IMR-90 (cell line): ENCODE measurements around the gene ZNF318. TPM values are rescaled to one million over a fixed set of nuclear protein-coding genes. Genes with fewer than 3 reads are reported as not detected.
A peak's percentile ranks its signal among the peaks of the same experiment; 100 is the strongest.

Experiments used
- ATAC-seq: fragments of 200-7000 bp; cut with Tn5 transposase; 2 replicates; pipeline ENCODE4 v1.9.1; 2020; ENCODE audit warnings: low read depth, mild to moderate bottlenecking, moderate library complexity
- BruUV-seq: library from RNA; stranded (reverse); fragments of 400-500 nt; replicated peaks from 2 replicates; lab custom pipeline; 2021; lab: Mats Ljungman, UMichigan
- CTCF ChIA-PET: fragments of 300-600 bp; formaldehyde crosslinking; extraction: SDS; loops from one replicate; lab custom pipeline; 2021; ENCODE audit warnings: antibody characterized with exemption; lab: Yijun Ruan, JAX
- POLR2A ChIA-PET: fragments of 300-600 bp; sonication (Branson Sonifier 250); formaldehyde crosslinking; loops from one replicate; lab custom pipeline; 2022; ENCODE audit warnings: antibody characterized with exemption; ENCODE audit not compliant: unreplicated experiment; lab: Charles Lee
- DNase-seq: peaks from one replicate; pipeline ENCODE4 v3.0.0; 2013
- H2AFZ ChIP-seq: replicated peaks from 2 replicates; pipeline ENCODE3; 2013; ENCODE audit warnings: low read length, mild to moderate bottlenecking; ENCODE audit not compliant: poor library complexity
- H2AK5ac ChIP-seq: 2 replicates; pipeline ENCODE4 v1.6.1; 2013; ENCODE audit warnings: low read depth, low read length, inconsistent platforms
- H2AK9ac ChIP-seq: replicated peaks from 2 replicates; pipeline ENCODE3; 2013; ENCODE audit warnings: mild to moderate bottlenecking, low read depth, low read length, moderate library complexity; ENCODE audit not compliant: poor library complexity
- H2BK120ac ChIP-seq: 2 replicates; pipeline ENCODE4 v1.6.1; 2013; ENCODE audit warnings: low read depth, low read length, inconsistent platforms
- H2BK15ac ChIP-seq: 3 replicates; pipeline ENCODE4 v1.6.1; 2013; ENCODE audit warnings: low read depth, low read length, inconsistent platforms
- H2BK20ac ChIP-seq: 2 replicates; pipeline ENCODE4 v1.6.1; 2013; ENCODE audit warnings: low read depth, mild to moderate bottlenecking, inconsistent platforms, low read length, moderate library complexity
- H2BK5ac ChIP-seq: 2 replicates; pipeline ENCODE4 v1.6.1; 2013; ENCODE audit warnings: mild to moderate bottlenecking, low read depth, low read length, inconsistent platforms; ENCODE audit not compliant: poor library complexity, severe bottlenecking
- H3K14ac ChIP-seq: replicated peaks from 2 replicates; pipeline ENCODE4 v1.6.1; 2013; ENCODE audit warnings: low read depth, low read length, inconsistent platforms
- H3K18ac ChIP-seq: 2 replicates; pipeline ENCODE4 v1.6.1; 2013; ENCODE audit warnings: low read depth, low read length, control low read depth
- H3K23ac ChIP-seq: 2 replicates; pipeline ENCODE4 v1.6.1; 2013; ENCODE audit warnings: low read depth, low read length, inconsistent platforms
- H3K27ac ChIP-seq: 2 replicates; pipeline ENCODE4 v1.5.1; 2013; ENCODE audit warnings: mild to moderate bottlenecking, control low read depth, low read length; ENCODE audit not compliant: insufficient read depth
- H3K27me3 ChIP-seq: 2 replicates; pipeline ENCODE4 v1.6.1; 2013; ENCODE audit warnings: low read length; ENCODE audit not compliant: control insufficient read depth, insufficient read depth
- H3K36me3 ChIP-seq: 2 replicates; pipeline ENCODE4 v1.6.1; 2013; ENCODE audit warnings: low read length, mixed read lengths; ENCODE audit not compliant: control insufficient read depth, insufficient read depth
- H3K4ac ChIP-seq: 2 replicates; pipeline ENCODE4 v1.6.1; 2013; ENCODE audit warnings: low read depth, low read length, inconsistent platforms
- H3K4me1 ChIP-seq: 2 replicates; pipeline ENCODE4 v1.6.1; 2013; ENCODE audit warnings: low read length, mixed read lengths; ENCODE audit not compliant: control insufficient read depth, insufficient read depth
- H3K4me2 ChIP-seq: 2 replicates; pipeline ENCODE4 v1.6.1; 2013; ENCODE audit warnings: low read depth, mild to moderate bottlenecking, control low read depth, low read length, moderate library complexity
- H3K4me3 ChIP-seq: 2 replicates; pipeline ENCODE4 v1.5.1; 2013; ENCODE audit warnings: low read depth, mild to moderate bottlenecking, control low read depth, low read length, moderate library complexity; ENCODE audit not compliant: insufficient read depth
- H3K56ac ChIP-seq: 2 replicates; pipeline ENCODE4 v1.6.1; 2013; ENCODE audit warnings: low read length, inconsistent platforms; ENCODE audit not compliant: insufficient read depth; ENCODE audit errors: extremely low read depth
- H3K79me1 ChIP-seq, 2 experiments: 2 replicates each; pipeline ENCODE4 v1.6.1; 2013; ENCODE audit warnings: low read length in 2 of 2, inconsistent platforms in 1 of 2, low read depth in 1 of 2
- H3K9ac ChIP-seq: 2 replicates; pipeline ENCODE4 v1.6.1; 2013; ENCODE audit warnings: low read depth, low read length, control low read depth
- H3K9me1 ChIP-seq: 2 replicates; pipeline ENCODE4 v1.6.1; 2013; ENCODE audit warnings: low read length, inconsistent platforms; ENCODE audit not compliant: insufficient read depth
- H3K9me3 ChIP-seq: 2 replicates; pipeline ENCODE4 v1.6.1; 2013; ENCODE audit warnings: low read length; ENCODE audit not compliant: control insufficient read depth, insufficient read depth
- H4K20me1 ChIP-seq: 2 replicates; pipeline ENCODE4 v1.6.1; 2013; ENCODE audit warnings: low read length, inconsistent platforms; ENCODE audit not compliant: insufficient read depth
- H4K5ac ChIP-seq: 2 replicates; pipeline ENCODE4 v1.6.1; 2013; ENCODE audit warnings: mild to moderate bottlenecking, low read depth, low read length, control low read depth
- H4K8ac ChIP-seq, 2 experiments: 2 replicates each; pipeline ENCODE4 v1.6.1; 2013; ENCODE audit warnings: low read depth in 2 of 2, low read length in 2 of 2, control low read depth in 1 of 2, inconsistent platforms in 1 of 2
- H4K91ac ChIP-seq: 2 replicates; pipeline ENCODE4 v1.6.1; 2013; ENCODE audit warnings: low read depth, low read length, inconsistent platforms; ENCODE audit not compliant: insufficient read depth
- BHLHE40 ChIP-seq: fragments of 150-350 bp; IDR thresholded peaks from 2 replicates; pipeline ENCODE4 v1.6.1; 2016; ENCODE audit warnings: mild to moderate bottlenecking, low read depth, low read length
- CEBPB ChIP-seq: IDR thresholded peaks from 2 replicates; pipeline ENCODE4 v1.6.1; 2012; ENCODE audit warnings: low read depth, low read length, improper control_type of control experiment
- CHD1 ChIP-seq: IDR thresholded peaks from 2 replicates; pipeline ENCODE4 v1.6.1; 2012; ENCODE audit warnings: low read depth, low read length, improper control_type of control experiment
- FOS ChIP-seq: fragments of 150-350 bp; IDR thresholded peaks from 2 replicates; pipeline ENCODE4 v1.6.1; 2016; ENCODE audit warnings: low read depth, low read length
- MAFK ChIP-seq: IDR thresholded peaks from 2 replicates; pipeline ENCODE4 v1.6.1; 2012; ENCODE audit warnings: low read depth, low read length, improper control_type of control experiment
- MAZ ChIP-seq: IDR thresholded peaks from 2 replicates; pipeline ENCODE4 v1.6.1; 2012; ENCODE audit warnings: low read depth, mild to moderate bottlenecking, low read length, improper control_type of control experiment, moderate library complexity, borderline replicate concordance
- MXI1 ChIP-seq: IDR thresholded peaks from 2 replicates; pipeline ENCODE4 v1.6.1; 2012; ENCODE audit warnings: low read depth, mild to moderate bottlenecking, low read length, moderate library complexity, borderline replicate concordance
- NFE2L2 ChIP-seq: fragments of 150-350 bp; IDR thresholded peaks from 2 replicates; pipeline ENCODE4 v1.6.1; 2016; ENCODE audit warnings: low read depth, mild to moderate bottlenecking, low read length
- POLR2A ChIP-seq: IDR thresholded peaks from 2 replicates; pipeline ENCODE4 v1.6.1; 2012; ENCODE audit warnings: mild to moderate bottlenecking, low read depth, low read length
- RAD21 ChIP-seq: IDR thresholded peaks from 2 replicates; pipeline ENCODE4 v1.6.1; 2012; ENCODE audit warnings: low read length, improper control_type of control experiment
- RCOR1 ChIP-seq: IDR thresholded peaks from 2 replicates; pipeline ENCODE4 v1.6.1; 2012; ENCODE audit warnings: mild to moderate bottlenecking, low read length, improper control_type of control experiment; ENCODE audit not compliant: insufficient replicate concordance
- RFX5 ChIP-seq: IDR thresholded peaks from 2 replicates; pipeline ENCODE4 v1.8.0; 2012; ENCODE audit warnings: low read depth, mild to moderate bottlenecking, low read length, moderate library complexity
- SMC3 ChIP-seq: fragments of 150-350 bp; IDR thresholded peaks from 2 replicates; pipeline ENCODE4 v1.6.1; 2016; ENCODE audit warnings: low read depth, mild to moderate bottlenecking, antibody characterized with exemption, low read length, moderate library complexity
- WGBS, 2 experiments: methylation state at CpG; one replicate each; pipeline versions ENCODE4 v1.1.5 to v1.1.7; 2013; ENCODE audit warnings: missing lambda C conversion rate in 2 of 2; ENCODE audit not compliant: insufficient read length in 1 of 2; ENCODE audit errors: extremely low coverage in 2 of 2; 5-methylcytosine and 5-hydroxymethylcytosine counted together
- dilution Hi-C: fragments of 300-500 bp; cut with HindIII; formaldehyde crosslinking; loops from one replicate; pipeline ENCODE4 v1.14.3; 2018; ENCODE audit warnings: low sequenced_read_pairs; ENCODE audit not compliant: unreplicated experiment
- in situ Hi-C: fragments of 300-500 bp; cut with MboI; formaldehyde crosslinking; loops from 3 replicates; pipeline ENCODE4 v1.14.3; 2019; ENCODE audit warnings: low sequenced_read_pairs, inconsistent platforms, mixed read lengths
- intact Hi-C: fragments of 100-400 bp; cut with micrococcal nuclease; formaldehyde crosslinking; loops from 2 replicates; pipeline ENCODE4 v1.10.0; 2022
- polyA plus RNA-seq, 3 experiments: library from polyadenylated mRNA; depleted of rRNA; stranded (reverse); fragments of >200 nt; gene quantifications; 2 replicates each; pipeline ENCODE4 v1.2.3, GENCODE V29; 2012; ENCODE audit warnings: low replicate concordance in 1 of 3
- total RNA-seq: library from RNA; depleted of rRNA; stranded (reverse); fragments of >200 nt; gene quantifications from 2 replicates; pipeline ENCODE4 v1.2.3, GENCODE V29; 2012
- TF ChIP-seq, protein P1 (sequence below): conservative IDR thresholded peaks from 2 replicates; pipeline ENCODE4 v1.5.1; 2012; ENCODE audit warnings: mild to moderate bottlenecking, low read depth, low read length, improper control_type of control experiment
- TF ChIP-seq, protein P2 (sequence below): fragments of 150-350 bp; IDR thresholded peaks from 2 replicates; pipeline ENCODE4 v1.6.1; 2016; ENCODE audit warnings: low read depth, mild to moderate bottlenecking, low read length, moderate library complexity, borderline replicate concordance
- TF ChIP-seq, protein P3 (sequence below): fragments of 150-350 bp; IDR thresholded peaks from 2 replicates; pipeline ENCODE4 v1.6.1; 2017; ENCODE audit warnings: mild to moderate bottlenecking, antibody characterized with exemption, low read length, low read depth

Gene ZNF318
- total and polyA plus RNA-seq, 2 of the 4 experiments (the other 2 are of a cell fraction) = 5.7 to 6.6 TPM

DNA sequence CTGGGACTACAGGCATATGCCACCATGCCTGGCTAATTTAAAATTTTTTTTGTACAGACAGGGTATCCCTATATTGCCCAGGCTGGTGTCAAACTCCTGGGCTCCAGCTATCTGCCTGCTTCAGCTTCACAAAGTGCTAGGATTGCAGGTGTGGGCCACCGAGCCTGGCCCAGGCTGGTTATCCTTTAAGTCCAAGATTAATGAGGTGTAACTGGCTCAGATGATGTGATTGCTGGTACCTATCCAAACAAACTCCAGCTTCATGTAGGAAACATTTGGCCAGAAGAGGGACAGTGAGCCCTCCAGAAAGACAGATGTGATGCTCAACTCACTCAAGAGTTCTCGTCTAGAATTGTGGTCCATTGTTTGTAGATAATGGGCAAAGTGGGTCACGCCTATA, 9.2 kb upstream of the ZNF318 start:
- no peak overlapping the region for H3K4me3 ChIP-seq
- H2BK15ac ChIP-seq = no peak overlapping the region
- H2AFZ ChIP-seq = no peak overlapping the region
- CTCF ChIA-PET = no interaction called here
- H2BK5ac ChIP-seq = no peak overlapping the region
- DNase-seq (peak; percentile 3), ATAC-seq (no peak)
- intact Hi-C loops = no loop called here
- H2AK9ac ChIP-seq = no peak overlapping the region
- no peak overlapping the region for H3K18ac ChIP-seq
- H3K9me3 ChIP-seq = no peaks in the 10 kb centered on the region
- H3K14ac ChIP-seq = no peak overlapping the region
- no peak overlapping the region for H3K4me2 ChIP-seq
- H3K36me3 ChIP-seq = no peaks in the 10 kb centered on the region
- no peak overlapping the region for H3K56ac ChIP-seq
- no peaks in the 10 kb centered on the region for H4K20me1 ChIP-seq
- in situ Hi-C loops = no loop called here
- no peak overlapping the region for H2AK5ac ChIP-seq
- H2BK120ac ChIP-seq = no peak overlapping the region
- WGBS, 2 experiments = 20% methylated on average over 1 of the region's 3 CpGs; no CpG with 5 or more reads in 1 of the 2 experiments
- H4K5ac ChIP-seq = no peak overlapping the region
- H4K91ac ChIP-seq = no peak overlapping the region
- TF ChIP-seq, protein P1, sequence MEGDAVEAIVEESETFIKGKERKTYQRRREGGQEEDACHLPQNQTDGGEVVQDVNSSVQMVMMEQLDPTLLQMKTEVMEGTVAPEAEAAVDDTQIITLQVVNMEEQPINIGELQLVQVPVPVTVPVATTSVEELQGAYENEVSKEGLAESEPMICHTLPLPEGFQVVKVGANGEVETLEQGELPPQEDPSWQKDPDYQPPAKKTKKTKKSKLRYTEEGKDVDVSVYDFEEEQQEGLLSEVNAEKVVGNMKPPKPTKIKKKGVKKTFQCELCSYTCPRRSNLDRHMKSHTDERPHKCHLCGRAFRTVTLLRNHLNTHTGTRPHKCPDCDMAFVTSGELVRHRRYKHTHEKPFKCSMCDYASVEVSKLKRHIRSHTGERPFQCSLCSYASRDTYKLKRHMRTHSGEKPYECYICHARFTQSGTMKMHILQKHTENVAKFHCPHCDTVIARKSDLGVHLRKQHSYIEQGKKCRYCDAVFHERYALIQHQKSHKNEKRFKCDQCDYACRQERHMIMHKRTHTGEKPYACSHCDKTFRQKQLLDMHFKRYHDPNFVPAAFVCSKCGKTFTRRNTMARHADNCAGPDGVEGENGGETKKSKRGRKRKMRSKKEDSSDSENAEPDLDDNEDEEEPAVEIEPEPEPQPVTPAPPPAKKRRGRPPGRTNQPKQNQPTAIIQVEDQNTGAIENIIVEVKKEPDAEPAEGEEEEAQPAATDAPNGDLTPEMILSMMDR = no peak
- TF ChIP-seq MAFK = no peak
- no peak for TF ChIP-seq CEBPB
- no peak for TF ChIP-seq FOS
- no peak for TF ChIP-seq SMC3
- TF ChIP-seq MAZ = no peak
- no peak for TF ChIP-seq RAD21
- TF ChIP-seq, protein P2, sequence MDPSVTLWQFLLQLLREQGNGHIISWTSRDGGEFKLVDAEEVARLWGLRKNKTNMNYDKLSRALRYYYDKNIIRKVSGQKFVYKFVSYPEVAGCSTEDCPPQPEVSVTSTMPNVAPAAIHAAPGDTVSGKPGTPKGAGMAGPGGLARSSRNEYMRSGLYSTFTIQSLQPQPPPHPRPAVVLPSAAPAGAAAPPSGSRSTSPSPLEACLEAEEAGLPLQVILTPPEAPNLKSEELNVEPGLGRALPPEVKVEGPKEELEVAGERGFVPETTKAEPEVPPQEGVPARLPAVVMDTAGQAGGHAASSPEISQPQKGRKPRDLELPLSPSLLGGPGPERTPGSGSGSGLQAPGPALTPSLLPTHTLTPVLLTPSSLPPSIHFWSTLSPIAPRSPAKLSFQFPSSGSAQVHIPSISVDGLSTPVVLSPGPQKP = no peak
- no peak for TF ChIP-seq RFX5
- no peak for TF ChIP-seq RCOR1
- TF ChIP-seq NFE2L2 = no peak
- no peak for TF ChIP-seq MXI1
- TF ChIP-seq, protein P3, sequence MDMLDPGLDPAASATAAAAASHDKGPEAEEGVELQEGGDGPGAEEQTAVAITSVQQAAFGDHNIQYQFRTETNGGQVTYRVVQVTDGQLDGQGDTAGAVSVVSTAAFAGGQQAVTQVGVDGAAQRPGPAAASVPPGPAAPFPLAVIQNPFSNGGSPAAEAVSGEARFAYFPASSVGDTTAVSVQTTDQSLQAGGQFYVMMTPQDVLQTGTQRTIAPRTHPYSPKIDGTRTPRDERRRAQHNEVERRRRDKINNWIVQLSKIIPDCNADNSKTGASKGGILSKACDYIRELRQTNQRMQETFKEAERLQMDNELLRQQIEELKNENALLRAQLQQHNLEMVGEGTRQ = no peak
- no peak for TF ChIP-seq BHLHE40
- TF ChIP-seq POLR2A = no peak
- no peak for TF ChIP-seq CHD1
- H3K9me1 ChIP-seq = peaks cover 2% of the 10 kb centered on the region; the same call in 1 of the 2 replicates
- no peak overlapping the region for H3K4ac ChIP-seq
- no peak overlapping the region for H3K9ac ChIP-seq
- H2BK20ac ChIP-seq = no peak overlapping the region
- POLR2A ChIA-PET = no interaction called here
- no peak overlapping the region for H3K27ac ChIP-seq
- H3K79me1 ChIP-seq = no peaks in the 10 kb centered on the region
- peaks cover 2% of the 10 kb centered on the region for H3K4me1 ChIP-seq
- H3K23ac ChIP-seq = no peak overlapping the region
- peaks cover 12% of the 10 kb centered on the region for H3K27me3 ChIP-seq
- dilution Hi-C loops = no loop called here
- BruUV-seq = no TSS peak
- no peak overlapping the region for H4K8ac ChIP-seq
